Measurements from ENCODE around the gene ZNF485. TPM values are rescaled to one million over a fixed set of nuclear protein-coding genes. Genes with fewer than 3 reads are reported as not detected.

ZNF485 gene
- polyA plus RNA-seq, 1 of the 3 experiments (the other 2 are of a cell fraction) = 3.0 TPM

DNA sequence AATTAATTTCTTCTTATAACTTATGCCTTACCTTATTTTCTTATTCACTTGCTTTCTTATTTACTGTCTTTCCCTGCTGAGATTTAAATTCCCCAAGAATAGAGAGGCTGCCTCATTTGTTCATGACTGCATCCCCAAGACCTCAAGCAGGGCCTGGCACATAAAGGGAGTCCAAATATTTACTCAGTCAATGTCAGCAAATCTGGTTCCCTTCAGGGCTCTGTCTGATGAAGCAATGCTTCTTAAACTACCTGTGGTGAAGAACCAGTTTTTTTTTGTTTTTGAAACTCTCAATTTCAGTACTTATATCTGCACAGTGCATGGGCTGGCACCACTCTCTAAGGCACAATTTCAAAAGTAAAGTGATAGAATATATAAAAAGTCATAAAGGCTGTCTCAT, 36.6 kb upstream of the ZNF485 start:
- Histone ChIP-seq H3K36me3 (replicated peaks in 1 of 2; ENCODE audit: control insufficient read depth in 1 of 2, insufficient read depth in 2 of 2, low read length in 1 of 2) (peaks cover 21 to 44% of the 10 kb centered on the region in 2 experiments), H2AFZ (ENCODE audit: low read depth) (no peak overlapping the region), H3K9ac (no peak overlapping the region), H3K9me3 (no peaks in the 10 kb centered on the region), H3K79me2 (ENCODE audit: insufficient read depth) (no peaks in the 10 kb centered on the region), H3K4me2 (no peak overlapping the region), H3K4me1 (ENCODE audit: control insufficient read depth in 1 of 2, insufficient read depth in 2 of 2, low read depth in 1 of 2, low read length in 1 of 2) (peaks cover 0 to 7% of the 10 kb centered on the region in 2 experiments; a peak in 2 of 4 replicates), H3K27ac (ENCODE audit: low read depth in 2 of 2, low read length in 1 of 2) (no peak overlapping the region), H3K9me2 (no peaks in the 10 kb centered on the region), H3F3A (replicated peaks; ENCODE audit: insufficient read depth) (no peaks in the 10 kb centered on the region), H3K4me3 (ENCODE audit: low read depth in 2 of 2, low read length in 1 of 2) (no peak overlapping the region), H3K27me3 (ENCODE audit: insufficient read depth) (no peaks in the 10 kb centered on the region), H4K20me1 (ENCODE audit: insufficient read depth) (no peaks in the 10 kb centered on the region)
- POLR2A ChIA-PET = no interaction called here
- CTCF ChIA-PET = no interaction called here
- TF ChIP-seq CHD2 (IDR thresholded peaks at IDR 0.05; ENCODE audit: low read length, partially characterized antibody) = no peak
- TF ChIP-seq MEF2A (IDR thresholded peaks at IDR 0.05; ENCODE audit: borderline replicate concordance, low read depth) = no peak
- TF ChIP-seq POLR2AphosphoS5 (IDR thresholded peaks at IDR 0.05; ENCODE audit: low read depth, low read length) = no peak
- no peak for TF ChIP-seq TAF1 (IDR thresholded peaks at IDR 0.05; ENCODE audit: borderline replicate concordance, low read depth, low read length)
- TF ChIP-seq RFX5 (IDR thresholded peaks at IDR 0.05; ENCODE audit: low read length) = no peak
- TF ChIP-seq RAD21 (IDR thresholded peaks at IDR 0.05; ENCODE audit: low read length) = no peak
- no peak for TF ChIP-seq NRF1 (IDR thresholded peaks at IDR 0.05; ENCODE audit: low read depth, low read length)
- TF ChIP-seq, protein P1, sequence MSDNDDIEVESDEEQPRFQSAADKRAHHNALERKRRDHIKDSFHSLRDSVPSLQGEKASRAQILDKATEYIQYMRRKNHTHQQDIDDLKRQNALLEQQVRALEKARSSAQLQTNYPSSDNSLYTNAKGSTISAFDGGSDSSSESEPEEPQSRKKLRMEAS (IDR thresholded peaks at IDR 0.05; ENCODE audit: low read depth) = no peak
- no peak for TF ChIP-seq NFIC (IDR thresholded peaks at IDR 0.05; ENCODE audit: borderline replicate concordance)
- TF ChIP-seq, protein P2, sequence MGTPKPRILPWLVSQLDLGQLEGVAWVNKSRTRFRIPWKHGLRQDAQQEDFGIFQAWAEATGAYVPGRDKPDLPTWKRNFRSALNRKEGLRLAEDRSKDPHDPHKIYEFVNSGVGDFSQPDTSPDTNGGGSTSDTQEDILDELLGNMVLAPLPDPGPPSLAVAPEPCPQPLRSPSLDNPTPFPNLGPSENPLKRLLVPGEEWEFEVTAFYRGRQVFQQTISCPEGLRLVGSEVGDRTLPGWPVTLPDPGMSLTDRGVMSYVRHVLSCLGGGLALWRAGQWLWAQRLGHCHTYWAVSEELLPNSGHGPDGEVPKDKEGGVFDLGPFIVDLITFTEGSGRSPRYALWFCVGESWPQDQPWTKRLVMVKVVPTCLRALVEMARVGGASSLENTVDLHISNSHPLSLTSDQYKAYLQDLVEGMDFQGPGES (IDR thresholded peaks at IDR 0.05; ENCODE audit: low read depth, low read length) = no peak
- no peak for TF ChIP-seq YY1 (IDR thresholded peaks at IDR 0.05; ENCODE audit: low read depth)
- no peak for TF ChIP-seq FOXJ3 (CRISPR knock-in tag; IDR thresholded peaks at IDR 0.05)
- TF ChIP-seq MXI1 (IDR thresholded peaks at IDR 0.05; ENCODE audit: low read depth, low read length) = no peak
- TF ChIP-seq USF1 (IDR thresholded peaks at IDR 0.05; ENCODE audit: borderline replicate concordance, low read depth) = no peak
- TF ChIP-seq RXRA (IDR thresholded peaks at IDR 0.05; ENCODE audit: borderline replicate concordance, low read depth) = no peak
- TF ChIP-seq EZH2phosphoT487 (IDR thresholded peaks at IDR 0.05; ENCODE audit: borderline replicate concordance, low read depth) = no peak
- no peak for TF ChIP-seq FOXM1 (IDR thresholded peaks at IDR 0.05; ENCODE audit: low read depth)
- TF ChIP-seq USF2 (IDR thresholded peaks at IDR 0.05; ENCODE audit: borderline replicate concordance, low read depth, low read length) = no peak
- TF ChIP-seq EP300 (IDR thresholded peaks at IDR 0.05; ENCODE audit: borderline replicate concordance in 1 of 2, low read depth in 1 of 2, low read length in 1 of 2) = no peak
- no peak for DNase-seq
